Stimulated activated CD8-positive, alpha-beta memory T cell treated with anti-CD3 and anti-CD28 coated beads, Interleukin-12 subunit alpha, Interleukin-12 subunit beta, amount 100 ng/mL, for 1 hour (primary cell): ENCODE measurements around the gene EXOSC9.

ENCODE experiments used
- DNase-seq: peaks from one replicate; pipeline ENCODE4 v3.0.0-alpha.2; 2020; ENCODE audit warnings: low read depth

Gene EXOSC9

GRCh38 chr4:121789960-121790829 is 10.9 kb upstream of the EXOSC9 start:
- DNase-seq, result no peak

GRCh38 chr4:121790976-121791375 is 10.1 kb upstream of the EXOSC9 start:
- no peak for DNase-seq

- DNase-seq, result no peak
Observed at GRCh38 chr4:121791481-121791880, 9.6 kb upstream of the EXOSC9 start.

GRCh38 chr4:121792966-121793365 is 8.2 kb upstream of the EXOSC9 start:
- DNase-seq, result no peak

- no peak for DNase-seq
Observed at GRCh38 chr4:121794505-121795188, 6.5 kb upstream of the EXOSC9 start.

- no peak for DNase-seq
Observed at GRCh38 chr4:121796283-121796682, 4.8 kb upstream of the EXOSC9 start.

GRCh38 chr4:121799208-121799823 is 1.8 kb upstream of the EXOSC9 start:
- no peak for DNase-seq

GRCh38 chr4:121799867-121800501 is 1.1 kb upstream of the EXOSC9 start:
- DNase-seq, result no peak

GRCh38 chr4:121800638-121800960 is 524 bp upstream of the EXOSC9 start:
- DNase-seq, result no peak

GRCh38 chr4:121801715-121802075 is 572 bp downstream of the EXOSC9 start:
- DNase-seq, result no peak

GRCh38 chr4:121806411-121806810 is 5.3 kb downstream of the EXOSC9 start:
- DNase-seq, result no peak

- DNase-seq, result no peak
Observed at GRCh38 chr4:121811122-121811521, 10.0 kb downstream of the EXOSC9 start.

GRCh38 chr4:121814756-121815155 is 13.6 kb downstream of the EXOSC9 start:
- DNase-seq, result no peak

- no peak for DNase-seq
Observed at GRCh38 chr4:121817006-121817405, 15.9 kb downstream of the EXOSC9 start.

- no peak for DNase-seq
Observed at GRCh38 chr4:121817701-121818100, 16.6 kb downstream of the EXOSC9 start.

GRCh38 chr4:121818215-121818614 is 17.1 kb downstream of the EXOSC9 start:
- DNase-seq, result no peak

- no peak for DNase-seq
Observed at GRCh38 chr4:121819216-121819965, 18.3 kb downstream of the EXOSC9 start.

- DNase-seq, result no peak
Observed at GRCh38 chr4:121822047-121822446, 20.9 kb downstream of the EXOSC9 start.

GRCh38 chr4:121822796-121823504 is 21.8 kb downstream of the EXOSC9 start:
- no peak for DNase-seq

- peak; percentile 96 for DNase-seq
Observed at GRCh38 chr4:121823505-121824170, 22.5 kb downstream of the EXOSC9 start, which contains the start of gene CCNA2. Gene CCNA2 (minus strand): TSS chr4:121823883. CDS start chr4:121823628, 255 bp downstream.

GRCh38 chr4:121824171-121824527 is 23.0 kb downstream of the EXOSC9 start:
- DNase-seq, result no peak
